Keratinocyte (primary cell): ENCODE results near the gene PGS1. TPM values are rescaled to one million over a fixed set of nuclear protein-coding genes. Genes with fewer than 3 reads are reported as not detected.

ENCODE experiments used
- DNase-seq: peaks from one replicate; pipeline ENCODE4 v3.0.0-alpha.2; 2011; ENCODE audit warnings: low read depth, missing footprints, low spot score
- FAIRE-seq: peaks from 2 replicates; lab custom pipeline; 2011; peaks lifted over from hg19 to GRCh38; lab: Jason Lieb, UNC
- H2AFZ ChIP-seq: 2 replicates; pipeline ENCODE4 v1.6.0; 2012; ENCODE audit warnings: low read length, control low read depth, inconsistent platforms; ENCODE audit not compliant: control insufficient read depth
- H3K27ac ChIP-seq: 2 replicates; pipeline ENCODE4 v1.5.1; 2011; ENCODE audit warnings: low read length; ENCODE audit not compliant: control insufficient read depth, insufficient read depth
- H3K27me3 ChIP-seq: 3 replicates; pipeline ENCODE4 v1.6.0; 2011; ENCODE audit warnings: low read length; ENCODE audit not compliant: control insufficient read depth, insufficient read depth; ENCODE audit errors: extremely low read depth
- H3K36me3 ChIP-seq, 2 experiments: 2 replicates in 1 of 2; 3 replicates in 1 of 2; pipeline ENCODE4 v1.5.1; 2011; ENCODE audit warnings: low read length in 2 of 2, mild to moderate bottlenecking in 1 of 2; ENCODE audit not compliant: control insufficient read depth in 2 of 2, insufficient read depth in 2 of 2; ENCODE audit errors: extremely low read depth in 1 of 2
- H3K4me1 ChIP-seq: 3 replicates; pipeline ENCODE4 v1.5.1; 2011; ENCODE audit warnings: low read length; ENCODE audit not compliant: control insufficient read depth, insufficient read depth; ENCODE audit errors: extremely low read depth
- H3K4me2 ChIP-seq: 3 replicates; pipeline ENCODE4 v1.6.0; 2011; ENCODE audit warnings: low read depth, low read length; ENCODE audit not compliant: control insufficient read depth, insufficient read depth; ENCODE audit errors: extremely low read depth
- H3K4me3 ChIP-seq, 3 experiments: fragments of 200-600 bp in 1 of 3; sonication (generic) in 1 of 3; 2 replicates in 2 of 3; 3 replicates in 1 of 3; pipeline ENCODE4 v1.5.1; 2011 to 2016; ENCODE audit warnings: low read length in 3 of 3, mild to moderate bottlenecking in 3 of 3, control low read depth in 2 of 3, inconsistent platforms in 1 of 3, low read depth in 1 of 3, mixed read lengths in 1 of 3, mixed run types in 1 of 3, moderate library complexity in 1 of 3; ENCODE audit not compliant: control insufficient read depth in 2 of 3, insufficient read depth in 2 of 3; ENCODE audit errors: extremely low read depth in 1 of 3
- H3K79me2 ChIP-seq: 2 replicates; pipeline ENCODE4 v1.6.0; 2012; ENCODE audit warnings: low read length; ENCODE audit not compliant: control insufficient read depth, insufficient read depth
- H3K9ac ChIP-seq: 3 replicates; pipeline ENCODE4 v1.6.0; 2011; ENCODE audit warnings: low read length; ENCODE audit not compliant: control insufficient read depth, insufficient read depth; ENCODE audit errors: extremely low read depth
- H3K9me1 ChIP-seq: 3 replicates; pipeline ENCODE4 v1.6.0; 2011; ENCODE audit warnings: low read length; ENCODE audit not compliant: control insufficient read depth, insufficient read depth; ENCODE audit errors: extremely low read depth
- H3K9me3 ChIP-seq: 2 replicates; pipeline ENCODE4 v1.5.1; 2012; ENCODE audit warnings: low read depth, low read length; ENCODE audit not compliant: control insufficient read depth
- H4K20me1 ChIP-seq: 3 replicates; pipeline ENCODE4 v1.6.0; 2011; ENCODE audit warnings: low read length; ENCODE audit not compliant: control insufficient read depth, insufficient read depth; ENCODE audit errors: extremely low read depth
- CTCF ChIP-seq, 3 experiments: IDR thresholded peaks in 1 of 3; conservative IDR thresholded peaks in 1 of 3; optimal IDR thresholded peaks in 1 of 3; 2 replicates in 2 of 3; 3 replicates in 1 of 3; pipeline versions ENCODE3 to v1.5.1; 2011; ENCODE audit warnings: low read length in 3 of 3, mild to moderate bottlenecking in 3 of 3, moderate library complexity in 2 of 3, control low read depth in 1 of 3, inconsistent platforms in 1 of 3; ENCODE audit not compliant: insufficient read depth in 2 of 3; ENCODE audit errors: extremely low read depth in 1 of 3
- EZH2 ChIP-seq: IDR thresholded peaks from one replicate; pipeline ENCODE4 v1.6.1; 2012; ENCODE audit warnings: inconsistent platforms, mild to moderate bottlenecking, low read length, moderate library complexity
- dilution Hi-C: fragments of 300-500 bp; cut with MboI; formaldehyde crosslinking; loops from one replicate; pipeline ENCODE4 v1.7.0; 2020; ENCODE audit warnings: low sequenced_read_pairs; ENCODE audit not compliant: extremely low pct_ligation_motif_present
- polyA plus RNA-seq, 5 experiments: library from polyadenylated mRNA; depleted of rRNA in 3 of 5; stranded (reverse) in 3 of 5; stranded (forward) in 1 of 5; unstranded in 1 of 5; fragments of >200 nt; gene quantifications; 1 replicate in 1 of 5; 2 replicates in 3 of 5; 3 replicates in 1 of 5; pipeline versions ENCODE4 v1.2.1 to v1.2.3, GENCODE V29; 2011 to 2012; ENCODE audit warnings: missing spikeins in 2 of 5, low read depth in 1 of 5, low replicate concordance in 1 of 5

The PGS1 gene
- polyA plus RNA-seq, 1 donor (not counting 4 experiments of a cell fraction or from before 2014, with no cell fraction given) = 19.6 TPM

GRCh38 chr17:78357177-78357586 lies 21.3 kb upstream of the PGS1 start:
- Histone ChIP-seq H3K4me1 (peaks cover 51% of the 10 kb centered on the region), H3K79me2 (peaks cover 25% of the 10 kb centered on the region), H2AFZ (no peak overlapping the region), H3K27me3 (no peaks in the 10 kb centered on the region), H3K9me1 (peaks cover 2% of the 10 kb centered on the region), H3K9ac (peak overlapping the region; percentile 92), H3K27ac (peak overlapping the region; percentile 60), H4K20me1 (peaks cover 5% of the 10 kb centered on the region), H3K4me2 (peak overlapping the region; percentile 80), H3K4me3 (peak overlapping the region in 2 of 3 experiments; percentile 10 to 46), H3K36me3 (peaks cover 3 to 17% of the 10 kb centered on the region in 2 experiments), H3K9me3 (no peaks in the 10 kb centered on the region)
- DNase-seq = no peak
- dilution Hi-C loops = no loop called here
- no peak for TF ChIP-seq CTCF (optimal IDR thresholded peaks at IDR 0.05 in 1 of 3, IDR thresholded peaks at IDR 0.05 in 1 of 3, conservative IDR thresholded peaks at IDR 0.05 in 1 of 3; ENCODE audit: extremely low read depth in 1 of 3, insufficient read depth in 2 of 3, low read length in 3 of 3)
- no peak for TF ChIP-seq EZH2
- FAIRE-seq = peak; percentile 32

- Histone ChIP-seq H3K4me3 (peak overlapping the region in 1 of 3 experiments; percentile 46), H3K9ac (peak overlapping the region; percentile 92), H3K27ac (peak overlapping the region; percentile 60), H4K20me1 (peaks cover 5% of the 10 kb centered on the region), H3K4me2 (peak overlapping the region; percentile 80), H2AFZ (no peak overlapping the region), H3K27me3 (peaks cover 5% of the 10 kb centered on the region), H3K36me3 (peaks cover 3 to 17% of the 10 kb centered on the region in 2 experiments), H3K9me3 (no peaks in the 10 kb centered on the region), H3K9me1 (no peaks in the 10 kb centered on the region), H3K79me2 (peaks cover 25% of the 10 kb centered on the region), H3K4me1 (peaks cover 46% of the 10 kb centered on the region)
- FAIRE-seq (no peak), DNase-seq (no peak)
- dilution Hi-C loops = no loop called here
- no peak for TF ChIP-seq EZH2
- no peak for TF ChIP-seq CTCF (optimal IDR thresholded peaks at IDR 0.05 in 1 of 3, IDR thresholded peaks at IDR 0.05 in 1 of 3, conservative IDR thresholded peaks at IDR 0.05 in 1 of 3; ENCODE audit: extremely low read depth in 1 of 3, insufficient read depth in 2 of 3, low read length in 3 of 3)
Measured at GRCh38 chr17:78357672-78358537, 20.5 kb upstream of the PGS1 start.
